Neural progenitor cell (in vitro differentiated cells): Measurements from ENCODE around the gene CERS2. TPM values are rescaled to one million over a fixed set of nuclear protein-coding genes. Genes with fewer than 3 reads are reported as not detected.

Experiments used
- DNase-seq: peaks from one replicate; pipeline ENCODE4 v3.0.0-alpha.2; 2016; ENCODE audit warnings: low spot score
- H2AFZ ChIP-seq: fragments of 200-600 bp; sonication (generic); replicated peaks from 2 replicates; pipeline ENCODE4 v1.6.1; 2016; ENCODE audit warnings: antibody characterized with exemption
- H3F3A ChIP-seq: fragments of 200-600 bp; sonication (generic); 2 replicates; pipeline ENCODE4 v1.6.1; 2016; ENCODE audit warnings: antibody characterized with exemption, low read depth
- H3K27ac ChIP-seq: fragments of 200-600 bp; sonication (generic); 2 replicates; pipeline ENCODE4 v1.5.1; 2016; ENCODE audit warnings: mild to moderate bottlenecking
- H3K27me3 ChIP-seq: fragments of 200-600 bp; sonication (generic); 2 replicates; pipeline ENCODE4 v1.6.1; 2016; ENCODE audit warnings: mild to moderate bottlenecking, moderate library complexity
- H3K36me3 ChIP-seq: fragments of 200-600 bp; sonication (generic); 2 replicates; pipeline ENCODE4 v1.5.1; 2016
- H3K4me1 ChIP-seq: fragments of 200-600 bp; sonication (generic); 2 replicates; pipeline ENCODE4 v1.6.1; 2016; ENCODE audit warnings: mixed run types
- H3K4me2 ChIP-seq: fragments of 200-600 bp; sonication (generic); 2 replicates; pipeline ENCODE4 v1.6.1; 2016
- H3K4me3 ChIP-seq: fragments of 200-600 bp; sonication (generic); 2 replicates; pipeline ENCODE4 v1.5.1; 2016
- H3K79me2 ChIP-seq: fragments of 200-600 bp; sonication (generic); 2 replicates; pipeline ENCODE4 v1.6.1; 2016; ENCODE audit warnings: low read depth
- H3K9ac ChIP-seq: fragments of 200-600 bp; sonication (generic); 2 replicates; pipeline ENCODE4 v1.6.1; 2016
- H3K9me3 ChIP-seq: fragments of 200-600 bp; sonication (generic); 2 replicates; pipeline ENCODE4 v1.5.1; 2016; ENCODE audit warnings: low read depth
- H4K20me1 ChIP-seq: fragments of 200-600 bp; sonication (generic); 2 replicates; pipeline ENCODE4 v1.6.1; 2016; ENCODE audit warnings: low read depth
- H3K27ac Mint-ChIP-seq: 3 replicates; pipeline ENCODE4 v1.8.0; 2021; ENCODE audit warnings: mixed read lengths
- H3K27me3 Mint-ChIP-seq: 2 replicates; pipeline ENCODE4 v1.8.0; 2022; ENCODE audit warnings: low read depth, mild to moderate bottlenecking, inconsistent platforms, moderate library complexity, mixed read lengths; ENCODE audit not compliant: insufficient read depth
- H3K36me3 Mint-ChIP-seq: 3 replicates; pipeline ENCODE4 v1.8.0; 2021; ENCODE audit warnings: mixed read lengths
- H3K4me1 Mint-ChIP-seq: 3 replicates; pipeline ENCODE4 v1.8.0; 2021; ENCODE audit warnings: mixed read lengths
- H3K4me3 Mint-ChIP-seq: 3 replicates; pipeline ENCODE4 v1.8.0; 2021; ENCODE audit warnings: mild to moderate bottlenecking, moderate library complexity, mixed read lengths
- H3K9me3 Mint-ChIP-seq: 3 replicates; pipeline ENCODE4 v1.8.0; 2020; ENCODE audit warnings: mixed read lengths
- CTCF ChIP-seq: fragments of 200-600 bp; sonication (generic); IDR thresholded peaks from 2 replicates; pipeline ENCODE4 v1.5.1; 2017; ENCODE audit warnings: antibody characterized with exemption, mild to moderate bottlenecking
- EZH2 ChIP-seq: fragments of 200-600 bp; sonication (generic); IDR thresholded peaks from 2 replicates; pipeline ENCODE4 v1.6.1; 2017; ENCODE audit warnings: antibody characterized with exemption, mild to moderate bottlenecking, moderate library complexity
- EZH2phosphoT487 ChIP-seq: fragments of 200-600 bp; sonication (generic); IDR thresholded peaks from 2 replicates; pipeline ENCODE4 v1.6.1; 2017; ENCODE audit warnings: antibody characterized with exemption
- total RNA-seq: library from RNA; depleted of rRNA; stranded (reverse); fragments of >200 nt; gene quantifications from 2 replicates; pipeline ENCODE4 v1.2.3, GENCODE V29; 2015; ENCODE audit warnings: low replicate concordance

Gene CERS2
- total RNA-seq, 1 donor from 2014 or later, result 104 TPM

DNA sequence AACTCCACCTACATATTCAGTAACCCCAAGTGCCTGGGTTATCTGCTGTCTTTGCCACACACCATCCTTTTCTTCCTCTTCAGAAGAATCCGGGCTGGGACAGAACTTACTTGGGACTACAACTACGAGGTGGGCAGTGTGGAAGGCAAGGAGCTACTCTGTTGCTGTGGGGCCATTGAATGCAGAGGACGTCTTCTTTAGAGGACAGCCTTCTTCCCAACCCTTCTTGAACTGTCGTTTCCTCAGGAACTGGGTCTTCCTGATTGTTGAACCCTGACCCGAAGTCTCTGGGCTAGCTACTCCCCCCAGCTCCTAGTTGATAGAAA lies 10.5 kb downstream of the CERS2 start:
- TF ChIP-seq EZH2, result no peak
- TF ChIP-seq CTCF, result no peak
- no peak for TF ChIP-seq EZH2phosphoT487
- DNase-seq, result no peak
- H3K27me3 ChIP-seq, result no peaks in the 10 kb centered on the region
- H3K9me3 Mint-ChIP-seq, result no peaks in the 10 kb centered on the region
- H3K4me3 Mint-ChIP-seq, result no peak overlapping the region
- H3K27me3 Mint-ChIP-seq, result peaks cover 3% of the 10 kb centered on the region
- no peaks in the 10 kb centered on the region for H3K4me1 ChIP-seq
- H3K79me2 ChIP-seq, result peaks cover 10% of the 10 kb centered on the region
- no peak overlapping the region for H3K27ac Mint-ChIP-seq
- H3K9ac ChIP-seq, result no peak overlapping the region
- H3K36me3 Mint-ChIP-seq, result peaks cover 69% of the 10 kb centered on the region
- H2AFZ ChIP-seq, result no peak overlapping the region
- no peaks in the 10 kb centered on the region for H3K9me3 ChIP-seq
- H3K4me3 ChIP-seq, result no peak overlapping the region
- H4K20me1 ChIP-seq, result peaks cover 23% of the 10 kb centered on the region
- no peak overlapping the region for H3K4me2 ChIP-seq
- H3F3A ChIP-seq, result peaks cover 17% of the 10 kb centered on the region
- H3K27ac ChIP-seq, result no peak overlapping the region
- H3K4me1 Mint-ChIP-seq, result no peaks in the 10 kb centered on the region
- peaks cover 2% of the 10 kb centered on the region for H3K36me3 ChIP-seq

DNA sequence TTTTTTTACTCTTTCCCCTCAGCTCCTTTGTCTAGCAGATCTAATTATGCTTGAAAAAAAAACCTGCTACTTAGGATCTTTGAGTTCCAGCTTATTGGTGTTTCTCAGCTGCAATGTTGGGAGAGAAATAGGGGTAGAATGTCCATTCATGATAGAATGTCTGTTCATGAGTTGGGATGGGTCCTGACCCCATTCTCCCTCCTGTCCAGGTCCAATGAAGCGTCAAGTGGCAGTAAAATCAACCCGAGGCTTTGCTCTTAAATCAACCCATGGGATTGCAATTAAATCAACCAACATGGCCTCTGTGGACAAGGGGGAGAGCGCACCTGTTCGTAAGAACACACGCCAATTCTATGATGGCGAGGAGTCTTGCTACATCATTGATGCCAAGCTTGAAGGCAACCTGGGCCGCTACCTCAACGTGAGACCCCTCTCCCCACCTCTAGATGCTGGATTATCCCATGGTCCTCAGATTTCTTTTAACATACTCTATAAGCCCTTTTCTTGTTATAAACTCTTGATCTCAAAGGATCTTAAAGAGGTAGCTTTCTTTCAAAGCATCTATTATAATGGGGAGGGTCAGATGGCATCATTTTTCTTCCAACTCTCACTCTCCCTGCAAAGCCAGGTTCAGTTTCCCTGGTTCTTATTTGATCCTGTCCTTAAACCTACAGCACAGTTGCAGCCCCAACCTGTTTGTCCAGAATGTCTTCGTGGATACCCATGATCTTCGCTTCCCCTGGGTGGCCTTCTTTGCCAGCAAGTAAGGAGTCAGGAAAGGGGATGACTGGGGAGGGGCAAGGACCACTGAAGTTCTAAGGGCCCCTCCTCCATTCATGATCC lies 11.1 kb downstream of the CERS2 start:
- Mint-ChIP-seq H3K27me3 (peaks cover 3% of the 10 kb centered on the region), H3K27ac (no peak overlapping the region), H3K36me3 (peaks cover 66% of the 10 kb centered on the region), H3K9me3 (no peaks in the 10 kb centered on the region), H3K4me1 (no peaks in the 10 kb centered on the region), H3K4me3 (no peak overlapping the region)
- Histone ChIP-seq H4K20me1 (peaks cover 17% of the 10 kb centered on the region), H2AFZ (no peak overlapping the region), H3K4me1 (no peaks in the 10 kb centered on the region), H3K4me2 (no peak overlapping the region), H3K9ac (no peak overlapping the region), H3F3A (peaks cover 17% of the 10 kb centered on the region), H3K27me3 (no peaks in the 10 kb centered on the region), H3K36me3 (peaks cover 6% of the 10 kb centered on the region), H3K4me3 (no peak overlapping the region), H3K27ac (no peak overlapping the region), H3K79me2 (peaks cover 4% of the 10 kb centered on the region), H3K9me3 (no peaks in the 10 kb centered on the region)
- TF ChIP-seq CTCF (no peak), EZH2phosphoT487 (no peak), EZH2 (no peak)
- DNase-seq, result no peak

GRCh38 chr1:150961756-150962155 lies 12.9 kb downstream of the CERS2 start:
- Histone ChIP-seq H3K4me1 (no peaks in the 10 kb centered on the region), H2AFZ (no peak overlapping the region), H3K4me3 (no peak overlapping the region), H3K4me2 (no peak overlapping the region), H3F3A (peaks cover 14% of the 10 kb centered on the region), H3K27me3 (no peaks in the 10 kb centered on the region), H3K79me2 (no peaks in the 10 kb centered on the region), H3K9me3 (no peaks in the 10 kb centered on the region), H3K9ac (no peak overlapping the region), H3K36me3 (peaks cover 6% of the 10 kb centered on the region), H4K20me1 (peaks cover 8% of the 10 kb centered on the region), H3K27ac (no peak overlapping the region)
- TF ChIP-seq EZH2 (no peak), CTCF (no peak), EZH2phosphoT487 (no peak)
- H3K4me3 Mint-ChIP-seq, result no peak overlapping the region
- no peaks in the 10 kb centered on the region for H3K9me3 Mint-ChIP-seq
- DNase-seq, result no peak
- no peak overlapping the region for H3K27ac Mint-ChIP-seq
- H3K36me3 Mint-ChIP-seq, result peaks cover 54% of the 10 kb centered on the region
- H3K27me3 Mint-ChIP-seq, result peaks cover 3% of the 10 kb centered on the region
- H3K4me1 Mint-ChIP-seq, result no peaks in the 10 kb centered on the region
